GM12892 (cell line): ENCODE data around the gene CXCL3.

Experiments
- POLR2A ChIP-seq: IDR thresholded peaks from 2 replicates; pipeline ENCODE4 v1.6.1; 2011; ENCODE audit warnings: low read depth, low read length, control low read depth
- POLR2AphosphoS5 ChIP-seq: IDR thresholded peaks from 2 replicates; pipeline ENCODE4 v1.6.1; 2011; ENCODE audit warnings: low read depth, low read length, control low read depth
- TAF1 ChIP-seq: IDR thresholded peaks from 2 replicates; pipeline ENCODE4 v1.6.1; 2011; ENCODE audit warnings: low read depth, mild to moderate bottlenecking, control low read depth, low read length, borderline replicate concordance

DNA sequence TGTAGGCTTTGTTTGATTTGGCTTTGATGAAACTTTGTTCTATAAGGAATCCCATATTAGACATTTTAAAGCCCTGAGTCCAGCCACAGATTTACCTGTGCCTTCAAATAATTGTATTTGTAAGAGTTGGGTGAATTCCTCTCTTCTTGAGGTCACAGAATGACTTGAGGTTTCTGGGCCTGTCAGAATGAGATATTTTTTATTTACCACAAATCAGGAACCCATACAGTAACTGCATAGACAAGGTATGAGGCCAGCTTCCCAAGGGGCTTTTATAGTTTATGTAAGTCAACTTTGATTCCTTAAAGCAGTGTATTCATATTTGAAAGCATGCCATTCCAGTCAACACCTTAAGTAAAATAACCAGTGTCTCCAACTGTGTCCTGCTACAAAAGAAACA is 29.1 kb upstream of the CXCL3 start:
- TF ChIP-seq POLR2A (no peak), TAF1 (no peak), POLR2AphosphoS5 (no peak)
